GM19193 (cell line): ENCODE measurements around the gene SUMF1.

ENCODE experiments used
- POLR2A ChIP-seq: IDR thresholded peaks from 4 replicates; pipeline ENCODE4 v1.6.1; 2011; ENCODE audit not compliant: insufficient read depth, insufficient read length; ENCODE audit errors: extremely low read depth

The SUMF1 gene

DNA sequence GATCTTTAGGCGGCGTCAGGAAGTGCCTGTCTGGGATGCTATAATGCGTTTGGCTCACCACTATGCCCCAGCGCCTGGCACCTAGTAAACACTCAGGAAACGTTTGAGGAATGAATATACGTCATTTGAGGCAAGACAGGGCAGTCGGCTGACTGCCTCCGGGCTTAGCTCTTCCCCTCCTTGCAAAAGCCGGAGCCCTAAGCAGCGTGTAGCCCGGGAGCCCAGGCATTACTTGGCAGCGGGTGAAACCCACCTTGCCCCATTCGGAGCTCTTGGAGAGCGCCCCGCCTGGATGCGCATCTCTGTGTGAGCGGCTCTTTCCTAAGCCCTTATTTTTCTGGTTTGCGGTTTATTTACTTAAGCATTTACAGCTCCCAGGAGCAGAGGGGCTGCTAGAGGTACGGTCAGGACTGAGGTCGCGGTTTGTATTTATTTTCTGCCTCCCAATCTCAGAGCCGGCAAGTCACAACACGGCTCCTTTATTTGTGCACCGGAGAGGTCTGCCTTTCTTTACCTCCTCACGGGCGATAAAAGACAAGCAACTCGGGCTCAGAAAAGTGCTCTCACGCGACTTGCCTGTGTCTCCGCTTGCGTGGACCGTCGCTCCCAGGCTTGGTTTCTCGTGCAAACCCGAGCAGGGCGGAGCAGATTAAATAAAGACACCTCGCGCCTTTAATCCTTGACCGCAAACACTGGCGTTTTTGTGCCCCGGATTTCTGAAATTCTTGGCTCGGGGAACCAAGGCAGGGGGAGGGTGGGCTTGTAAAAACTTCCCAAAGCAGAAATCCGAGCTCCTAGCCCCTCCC, 25.3 kb upstream of the SUMF1 start:
- TF ChIP-seq POLR2A, result no peak

DNA sequence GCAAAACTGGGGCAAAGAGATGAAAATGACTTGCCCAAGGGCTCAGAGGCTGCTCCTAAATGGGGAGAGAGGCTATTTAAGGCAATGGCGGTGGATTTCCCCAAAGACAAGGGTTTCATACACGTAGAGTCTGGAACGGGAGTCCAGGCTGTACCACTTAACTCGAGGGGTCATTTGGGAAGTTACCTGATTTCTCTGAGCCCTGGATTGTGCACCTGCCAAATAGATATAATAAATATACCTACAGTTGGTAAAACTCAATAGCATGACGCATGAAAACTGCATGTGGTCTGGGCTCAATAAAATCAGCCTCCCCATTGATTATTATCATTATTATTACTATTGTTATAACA, 24.8 kb upstream of the SUMF1 start:
- no peak for TF ChIP-seq POLR2A

DNA sequence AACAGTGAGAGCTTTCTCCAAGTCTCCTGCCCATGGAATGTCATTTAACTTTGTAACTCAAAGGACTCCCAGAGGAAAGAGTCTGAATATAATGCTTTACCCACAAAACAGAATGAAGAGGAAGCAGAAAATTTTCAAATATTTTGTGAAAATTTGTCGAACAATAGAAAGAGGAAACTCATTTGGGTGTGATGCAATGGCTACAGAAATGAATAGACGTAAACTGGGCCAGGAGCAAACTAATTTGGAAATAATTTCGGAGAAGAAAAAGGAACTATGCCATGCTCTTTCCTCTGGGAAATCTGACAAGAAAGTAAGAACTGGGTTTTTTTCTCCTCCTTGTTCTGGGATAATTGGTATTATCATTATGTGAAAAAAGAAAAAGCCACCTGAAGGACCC, 11.2 kb upstream of the SUMF1 start:
- TF ChIP-seq POLR2A, result no peak

DNA sequence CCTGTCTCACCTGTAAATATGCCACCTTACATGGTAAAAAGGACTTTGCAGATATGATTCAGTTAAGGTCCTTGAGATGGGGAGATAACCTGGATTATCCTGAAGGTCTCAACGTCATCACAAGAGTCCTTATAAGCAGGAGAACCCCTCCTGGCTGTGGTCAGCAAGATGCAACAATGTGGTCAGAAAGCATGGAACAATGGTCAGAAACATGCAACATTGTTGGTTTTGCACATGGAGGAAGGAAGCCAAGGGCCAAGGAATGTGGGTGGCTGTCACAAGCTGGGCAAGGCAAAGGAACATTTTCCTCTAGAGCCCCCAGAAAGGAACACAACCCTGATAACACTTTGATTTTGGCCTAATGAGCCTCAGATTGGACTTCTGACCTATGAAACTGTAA, 9.4 kb upstream of the SUMF1 start:
- no peak for TF ChIP-seq POLR2A

DNA sequence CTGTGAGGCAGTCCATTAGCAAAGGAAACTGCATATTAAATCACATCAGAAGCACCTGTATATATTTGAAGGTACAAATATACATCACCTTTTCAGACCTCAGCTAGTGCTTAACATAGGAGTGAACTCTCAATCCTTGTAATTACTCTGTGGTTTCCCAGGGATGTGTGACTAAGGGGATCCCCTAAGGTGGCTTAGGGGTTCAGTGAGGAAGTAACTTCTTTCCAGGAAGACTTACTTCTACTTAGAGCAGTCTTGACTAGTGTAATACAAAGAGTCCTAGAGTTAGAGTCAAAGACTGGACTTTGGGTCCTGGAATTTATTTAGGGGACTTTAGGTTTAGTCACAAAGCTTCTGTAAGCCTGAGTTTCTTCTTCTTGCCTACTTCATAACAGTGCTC, 8.7 kb upstream of the SUMF1 start:
- TF ChIP-seq POLR2A, result no peak

DNA sequence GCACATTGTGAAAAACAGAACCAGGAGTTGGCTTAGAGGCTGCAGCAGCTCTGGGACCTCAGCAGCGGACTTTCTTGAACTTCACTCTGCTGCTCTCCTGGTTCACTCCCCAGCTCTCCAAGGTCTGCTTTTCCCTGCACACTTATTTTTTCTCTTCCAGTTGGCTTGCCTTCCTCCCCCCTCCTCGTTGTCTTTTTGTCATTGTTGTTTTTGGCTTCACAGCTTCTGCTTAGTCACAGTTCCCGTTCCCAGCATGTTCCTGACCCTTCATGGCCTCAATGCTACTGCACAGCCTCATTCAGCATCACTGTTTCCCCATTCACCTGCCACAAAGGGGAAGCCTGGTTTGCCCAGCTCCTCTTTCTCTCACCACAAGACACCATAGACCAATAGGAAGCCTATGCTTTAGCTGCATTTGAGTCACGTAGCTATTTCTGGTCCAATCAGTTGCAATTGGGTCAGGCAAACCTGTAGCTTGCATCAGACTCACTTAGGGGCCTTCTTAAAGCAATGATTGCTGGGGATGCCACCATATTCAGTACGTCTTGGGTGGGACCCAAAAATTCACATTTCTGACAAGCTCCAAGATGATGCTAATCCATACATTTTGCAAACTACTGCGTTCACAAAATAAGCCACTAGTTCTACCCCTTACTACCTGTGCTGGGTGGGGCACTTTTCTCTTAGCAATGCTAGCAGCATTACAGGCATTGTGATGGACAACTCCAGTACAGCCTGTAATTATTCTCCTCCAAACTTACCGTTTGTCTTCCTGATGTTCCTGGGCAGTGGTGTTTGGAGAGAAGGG, 7.8 kb upstream of the SUMF1 start:
- TF ChIP-seq POLR2A, result no peak

DNA sequence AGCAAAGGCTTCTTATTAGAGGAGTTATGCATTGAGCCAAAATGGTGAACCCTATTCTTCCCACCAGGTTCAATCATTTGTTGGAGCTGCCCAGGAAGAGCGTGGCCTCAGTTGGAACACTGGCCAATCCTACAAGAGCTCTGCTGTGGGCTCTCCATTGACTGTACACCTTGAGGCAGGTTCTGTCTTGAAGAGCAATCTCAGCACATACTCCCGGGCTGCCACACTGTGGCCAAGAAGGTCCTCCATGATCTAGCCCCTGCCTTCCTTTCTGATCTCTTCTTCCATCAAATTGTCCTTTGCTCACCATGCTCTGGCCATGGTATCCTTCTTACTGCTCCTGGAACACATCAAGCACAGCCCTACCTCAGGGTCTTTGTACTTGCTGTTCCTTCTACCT, 5.7 kb upstream of the SUMF1 start:
- no peak for TF ChIP-seq POLR2A

DNA sequence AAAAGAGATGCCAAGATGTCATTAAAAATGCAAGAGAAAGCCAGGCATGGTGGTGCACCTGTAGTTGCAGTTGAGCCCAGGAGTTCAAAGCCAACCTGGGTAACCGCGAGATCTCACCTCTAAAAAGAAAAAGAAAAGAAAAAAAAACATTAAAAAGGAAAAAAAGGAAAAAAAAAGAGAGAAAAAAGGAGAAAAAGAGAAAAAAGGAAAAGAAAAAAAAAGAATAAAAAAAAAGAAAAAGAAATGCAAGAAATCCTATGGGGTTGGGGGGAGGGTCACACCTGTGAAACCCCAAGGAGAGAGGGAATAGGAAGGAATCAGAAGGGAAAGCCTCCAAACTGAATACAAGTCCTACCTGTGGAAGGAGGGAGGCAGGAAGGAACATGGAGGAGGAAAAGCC, 5.2 kb upstream of the SUMF1 start:
- no peak for TF ChIP-seq POLR2A

DNA sequence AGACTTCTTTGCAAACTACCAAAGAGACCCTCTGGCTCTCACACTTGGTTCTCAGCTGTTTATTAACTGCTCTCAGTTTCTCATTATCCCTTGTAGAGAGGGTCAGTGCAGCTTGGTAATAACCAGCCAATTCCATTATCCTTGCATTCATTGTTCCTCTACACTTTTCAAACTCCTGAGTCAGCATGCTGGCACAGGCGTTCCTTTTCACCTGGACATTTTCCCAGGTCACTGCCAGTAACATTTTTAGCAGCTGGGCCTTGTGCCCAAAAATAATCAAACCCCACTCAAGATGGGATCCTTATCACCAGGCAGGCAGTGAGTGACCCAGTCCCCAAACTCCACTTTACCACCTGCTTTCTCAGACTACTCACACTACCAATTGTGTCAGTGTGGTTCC, 4.8 kb upstream of the SUMF1 start:
- no peak for TF ChIP-seq POLR2A

DNA sequence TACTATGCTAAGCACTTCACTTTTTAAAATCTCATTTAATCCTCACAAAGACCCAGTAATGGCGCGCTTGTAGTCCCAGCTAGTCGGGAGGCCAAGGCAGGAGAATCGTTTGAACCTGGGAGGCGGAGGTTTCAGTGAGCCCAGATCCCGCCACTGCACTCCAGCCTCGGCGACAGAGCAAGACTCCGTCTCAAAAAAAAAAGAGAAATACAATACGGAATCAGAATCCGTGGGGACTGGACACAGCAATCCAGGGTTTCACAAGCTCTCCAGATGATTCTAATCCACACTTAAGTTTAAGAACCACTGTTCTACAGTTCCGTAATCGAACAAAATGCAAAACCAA, 426 bp upstream of the SUMF1 start:
- no peak for TF ChIP-seq POLR2A

DNA sequence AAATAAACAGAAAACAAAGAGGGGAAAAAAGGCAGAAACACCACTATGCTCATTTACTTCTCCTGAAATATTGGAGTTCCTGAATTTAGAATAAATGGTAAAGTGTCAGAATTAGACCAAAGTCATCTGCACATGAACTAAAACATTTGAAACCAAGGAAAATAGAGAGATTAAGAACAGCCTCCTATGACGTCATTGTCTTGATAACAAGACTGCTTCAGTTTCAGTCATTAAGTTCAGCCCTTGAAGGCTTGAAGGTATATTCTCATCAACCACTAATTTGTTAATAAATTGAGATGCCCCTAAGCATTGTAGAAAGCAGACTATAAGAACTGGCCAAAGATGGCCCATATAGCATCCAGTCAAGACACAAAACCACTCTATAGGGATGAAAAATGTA, 2.5 kb downstream of the SUMF1 start:
- no peak for TF ChIP-seq POLR2A

DNA sequence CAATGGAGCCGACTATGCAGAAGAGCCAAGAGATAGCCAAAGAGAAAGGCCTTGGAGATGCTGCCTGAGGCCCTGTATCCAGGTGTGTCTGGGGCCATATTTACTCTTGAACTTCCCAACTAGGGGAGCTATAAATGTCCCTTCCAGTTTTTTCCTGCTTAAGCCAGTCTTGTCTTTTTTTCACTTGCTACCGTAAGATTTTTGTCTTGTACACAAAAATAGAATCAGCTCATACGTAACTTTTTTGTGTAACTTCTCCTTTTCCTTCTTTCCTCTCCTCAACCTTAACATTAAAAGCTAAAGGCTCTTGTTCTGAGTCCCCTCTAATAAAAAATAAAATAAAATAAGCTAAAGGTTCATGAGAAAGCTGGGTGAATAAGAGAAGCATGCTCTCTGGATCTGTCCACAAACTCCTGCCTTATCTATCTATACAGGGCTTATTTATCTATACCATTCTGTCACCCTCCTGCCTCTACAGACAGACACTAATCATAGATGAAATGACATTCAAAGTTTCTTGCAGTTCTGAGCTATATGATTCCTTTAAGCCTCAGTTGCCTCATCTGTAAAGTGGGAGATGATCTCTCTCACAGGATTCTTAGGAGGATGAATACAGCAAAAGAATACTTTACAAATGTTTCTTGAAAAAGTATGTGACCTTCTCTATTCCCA, 4.6 kb downstream of the SUMF1 start:
- no peak for TF ChIP-seq POLR2A

DNA sequence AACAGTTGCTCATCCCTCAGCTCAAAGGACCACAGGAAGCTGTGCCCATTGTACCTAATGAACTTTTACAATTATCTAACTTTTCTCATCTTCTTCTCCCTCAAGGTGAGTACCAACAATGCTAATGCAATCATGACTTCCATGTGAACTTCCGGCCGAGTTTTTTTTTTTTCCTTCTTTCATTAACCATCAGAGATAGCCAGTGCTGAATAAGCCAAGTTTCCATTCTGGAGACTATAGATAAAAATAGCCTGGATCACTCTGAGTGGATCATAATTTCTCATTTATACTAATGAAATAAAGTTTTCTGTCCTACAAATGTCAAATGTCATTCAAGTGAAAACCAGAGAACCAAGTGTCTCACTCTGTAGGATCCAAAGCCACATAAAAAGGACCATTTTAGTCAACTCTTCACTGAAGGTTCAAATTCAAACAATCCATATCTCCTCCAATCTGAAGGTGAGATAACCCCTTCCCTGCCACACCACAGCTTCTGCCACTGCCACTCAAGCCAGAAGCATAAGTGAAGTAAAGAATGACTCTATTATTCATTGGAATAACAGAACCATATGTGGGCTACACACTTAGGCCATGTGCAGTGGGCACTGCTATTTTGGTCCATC, 5.5 kb downstream of the SUMF1 start:
- TF ChIP-seq POLR2A, result no peak

DNA sequence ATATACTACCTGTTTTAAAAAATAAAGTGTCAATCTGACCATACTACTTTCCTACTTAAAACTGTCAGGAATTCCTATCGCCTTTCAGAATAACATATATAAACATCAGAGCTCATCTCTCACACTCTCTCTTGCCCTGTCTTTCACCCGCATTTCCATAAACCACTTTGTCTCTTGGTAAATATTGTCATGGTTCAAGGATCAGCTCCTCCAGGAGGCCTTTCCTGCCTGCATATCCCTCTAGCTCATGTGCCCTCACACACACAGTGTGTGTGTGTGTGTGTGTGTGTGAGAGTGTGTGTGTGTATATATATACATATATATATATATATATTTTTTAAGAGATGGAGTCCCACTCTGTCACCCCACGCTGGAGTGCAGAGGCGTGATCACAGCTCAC, 6.7 kb downstream of the SUMF1 start:
- no peak for TF ChIP-seq POLR2A

DNA sequence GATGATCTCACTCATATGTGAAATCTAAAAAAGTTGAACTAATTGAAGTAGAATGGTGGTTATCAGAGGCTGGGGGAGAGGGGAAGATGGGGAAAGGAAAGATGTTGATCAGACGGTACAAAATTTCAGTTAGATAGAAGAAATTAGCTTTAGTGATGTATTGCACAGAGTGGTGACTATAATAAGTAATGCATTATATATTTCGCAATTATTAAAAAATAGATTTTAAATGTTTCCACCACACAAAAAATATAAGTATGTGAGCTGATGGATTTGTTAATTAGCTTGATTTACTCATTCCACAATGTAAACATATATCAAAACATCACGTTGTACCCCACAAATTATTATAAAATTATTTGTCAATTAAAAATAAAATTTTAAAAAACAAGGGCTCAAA, 8.1 kb downstream of the SUMF1 start:
- TF ChIP-seq POLR2A, result no peak
